GM19023 (cell line): ENCODE data around the gene MIOX.
A peak's percentile ranks its signal among the peaks of the same experiment; 100 is the strongest.
"Not testable (repeated sequence)": the region's sequence is repeated elsewhere in the genome, so short reads cannot be mapped to it uniquely, and the experiment has no call there.

Experiments used
- ATAC-seq: cut with Tn5 transposase; IDR thresholded peaks from one replicate; pipeline ENCODE4 v1.9.1; 2021; ENCODE audit warnings: mild to moderate bottlenecking, moderate library complexity; ENCODE audit not compliant: unreplicated experiment

The MIOX gene

DNA sequence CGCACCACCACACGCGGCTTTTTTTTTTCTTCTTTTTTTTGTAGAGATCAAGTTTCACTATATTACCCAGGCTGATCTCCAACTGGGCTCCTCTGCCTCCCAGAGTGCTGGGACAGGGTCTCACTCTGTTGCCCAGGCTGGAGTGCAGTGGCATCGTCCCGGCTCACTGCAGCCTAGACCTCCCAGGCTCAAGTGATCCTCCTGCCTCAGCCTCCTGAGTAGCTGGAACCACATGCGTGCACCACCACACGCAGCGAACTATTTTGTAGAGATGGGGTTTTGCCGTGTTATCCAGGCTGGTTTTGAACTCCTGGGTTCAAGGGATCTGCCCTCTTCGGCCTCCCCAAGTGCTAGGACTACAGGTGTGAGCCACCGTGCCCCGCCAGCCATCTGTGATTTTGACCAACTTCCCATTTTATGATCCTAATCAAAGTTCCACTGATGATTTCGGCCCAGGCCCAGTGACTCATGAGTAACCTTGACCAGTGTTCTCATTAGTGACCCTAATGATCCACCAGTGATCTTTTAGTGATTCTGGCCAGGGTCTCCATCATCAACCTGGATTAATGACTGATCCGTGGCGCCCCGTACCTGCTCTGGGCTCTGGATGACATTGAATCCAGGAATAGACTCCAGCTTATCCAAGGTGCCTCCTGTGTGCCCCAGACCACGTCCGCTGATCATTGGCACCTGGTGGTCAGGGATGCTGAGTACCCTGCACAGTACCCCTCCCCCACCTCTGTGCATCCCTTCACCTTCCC lies 41.4 kb downstream of the MIOX start:
- no peak for ATAC-seq

- no peak for ATAC-seq
These were observed 42.2 kb downstream of the MIOX start for GRCh38 chr22:50528682-50529415.

DNA sequence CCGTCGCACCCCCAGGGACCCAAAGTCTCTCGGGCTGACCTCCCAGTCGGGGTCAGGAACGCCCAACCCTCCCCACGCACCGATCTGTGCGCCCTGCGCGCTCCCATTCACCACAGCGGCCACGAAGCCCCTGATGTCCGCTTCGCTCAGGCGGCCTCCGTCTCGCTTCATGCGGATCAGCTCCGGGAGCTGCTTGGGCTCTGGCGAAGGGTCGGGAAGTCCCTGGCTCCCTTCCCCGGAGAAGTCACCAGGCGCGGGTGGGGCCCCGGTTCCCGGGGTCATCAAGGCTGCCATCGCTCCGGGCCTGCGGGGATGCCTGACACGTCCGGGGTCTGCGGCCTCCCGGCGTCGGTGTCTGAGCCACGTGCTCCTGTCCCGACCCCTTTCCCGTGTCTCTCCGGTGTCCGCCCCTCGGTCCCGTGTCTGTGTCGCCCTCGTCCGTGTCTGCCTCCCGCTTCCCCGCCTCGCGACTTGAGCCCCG lies 42.8 kb downstream of the MIOX start:
- no peak for ATAC-seq

DNA sequence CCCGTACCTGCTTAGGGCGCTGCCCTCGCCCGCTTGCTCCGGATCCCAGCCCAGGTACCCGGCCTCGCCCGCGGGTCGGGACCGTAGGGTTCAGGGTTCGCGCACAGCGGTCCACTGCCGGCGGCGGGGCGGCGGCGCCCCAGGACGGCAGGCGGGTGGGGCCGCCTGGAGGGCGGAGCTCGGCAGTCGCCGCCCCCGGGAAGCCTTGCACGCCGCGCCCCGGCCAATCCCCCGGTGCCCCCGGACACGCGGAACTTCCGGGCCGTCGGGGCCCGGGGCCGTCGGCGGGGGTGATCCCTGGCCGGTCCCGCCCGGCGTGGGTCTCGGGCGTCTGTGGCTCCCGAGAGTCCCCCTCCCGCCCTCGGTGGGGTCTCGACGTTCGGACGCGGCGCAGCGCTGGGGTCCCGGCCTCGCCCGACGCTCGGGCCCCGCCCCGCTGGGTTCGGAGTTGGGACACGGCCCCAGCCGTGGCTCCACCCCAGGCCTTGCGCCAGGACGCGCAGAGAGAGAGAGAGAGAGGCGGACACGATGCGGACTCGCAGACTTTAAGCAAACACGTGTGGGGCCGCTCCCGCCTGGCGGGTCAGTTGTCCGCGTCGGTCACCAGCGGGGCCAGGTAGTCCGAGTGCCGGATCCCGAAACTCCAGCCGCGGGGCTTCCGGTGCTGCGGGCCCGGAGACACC lies 43.4 kb downstream of the MIOX start, which contains the start of gene TYMP:
Gene TYMP (minus strand): TSS at position 116 of the 683 bp plus-strand sequence. CDS start 303 bp downstream, outside the sequence.
- ATAC-seq: peak; percentile 25

DNA sequence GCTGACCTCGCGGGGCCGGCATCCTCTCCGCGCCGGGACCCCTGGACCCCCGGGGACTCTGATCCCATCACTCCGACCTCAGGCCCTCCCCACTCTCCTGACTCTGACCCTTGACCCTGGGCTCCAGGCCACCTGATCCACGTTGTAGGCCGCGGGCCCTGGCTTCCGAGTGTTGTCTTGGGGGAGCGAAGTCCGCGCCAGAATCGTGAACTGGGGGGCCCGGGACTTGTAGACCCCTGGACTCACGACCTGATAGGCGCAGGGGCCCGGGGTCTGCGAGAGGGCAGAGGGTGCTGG lies 43.9 kb downstream of the MIOX start:
- no peak for ATAC-seq

GRCh38 chr22:50530877-50531545 lies 44.4 kb downstream of the MIOX start:
- ATAC-seq: no peak

DNA sequence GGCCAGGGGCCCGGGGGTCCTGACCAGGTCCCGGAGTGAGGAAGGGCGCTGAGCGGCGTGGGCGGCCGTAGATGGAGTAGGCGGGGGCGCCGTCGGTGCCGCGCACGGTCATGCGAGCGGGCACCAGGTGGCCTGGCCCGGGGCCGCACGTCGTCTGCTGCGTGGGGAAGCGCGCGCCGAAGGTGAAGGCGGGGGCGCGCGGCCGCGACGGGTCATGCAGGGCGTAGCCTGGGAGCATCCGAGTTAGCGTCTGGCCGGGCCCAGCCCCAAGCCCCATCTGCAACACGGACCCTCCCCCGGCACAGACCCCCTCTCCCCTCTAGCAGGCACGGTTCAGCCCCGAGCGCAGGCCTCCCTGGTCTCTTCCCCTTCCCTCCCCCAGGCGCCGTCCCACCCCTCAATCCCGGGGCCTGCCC lies 44.9 kb downstream of the MIOX start:
- ATAC-seq: peak; percentile 31

DNA sequence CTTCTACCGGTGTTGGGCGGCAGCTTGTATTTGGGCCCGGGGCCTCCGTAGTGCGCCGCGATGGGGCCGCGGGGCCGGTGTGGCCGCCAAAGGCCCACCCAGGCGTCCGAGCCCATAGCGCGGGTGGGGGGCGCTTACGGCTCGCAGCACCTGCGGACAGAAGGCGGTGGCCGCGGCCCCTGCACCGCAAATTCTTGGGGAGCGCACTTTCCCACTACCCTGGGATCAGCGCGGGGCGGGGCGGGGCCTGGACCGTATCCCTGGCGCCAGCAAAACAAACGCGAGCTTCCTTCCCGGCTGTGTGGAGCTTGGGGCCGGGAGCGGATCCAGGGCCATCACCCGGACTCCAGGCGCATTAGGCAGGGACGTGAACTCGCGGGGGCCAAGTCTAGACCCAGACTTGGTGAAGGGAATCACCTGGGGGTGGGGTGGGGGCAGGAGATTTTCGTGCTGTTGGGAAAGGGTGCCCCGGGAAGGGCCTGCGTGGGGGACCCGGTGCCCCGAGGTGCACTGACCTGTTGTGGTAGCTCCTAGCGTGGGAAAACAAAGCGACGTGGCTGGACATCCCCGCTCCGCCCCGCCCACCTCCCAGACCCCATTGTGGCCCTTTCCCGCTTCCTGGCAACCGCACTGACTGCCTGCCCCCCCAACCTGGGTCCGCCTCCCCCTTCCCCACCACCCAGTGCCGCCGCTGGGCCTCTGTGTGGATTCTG lies 45.5 kb downstream of the MIOX start:
- no peak for ATAC-seq

GRCh38 chr22:50532824-50533796 lies 46.5 kb downstream of the MIOX start:
- ATAC-seq: no peak

DNA sequence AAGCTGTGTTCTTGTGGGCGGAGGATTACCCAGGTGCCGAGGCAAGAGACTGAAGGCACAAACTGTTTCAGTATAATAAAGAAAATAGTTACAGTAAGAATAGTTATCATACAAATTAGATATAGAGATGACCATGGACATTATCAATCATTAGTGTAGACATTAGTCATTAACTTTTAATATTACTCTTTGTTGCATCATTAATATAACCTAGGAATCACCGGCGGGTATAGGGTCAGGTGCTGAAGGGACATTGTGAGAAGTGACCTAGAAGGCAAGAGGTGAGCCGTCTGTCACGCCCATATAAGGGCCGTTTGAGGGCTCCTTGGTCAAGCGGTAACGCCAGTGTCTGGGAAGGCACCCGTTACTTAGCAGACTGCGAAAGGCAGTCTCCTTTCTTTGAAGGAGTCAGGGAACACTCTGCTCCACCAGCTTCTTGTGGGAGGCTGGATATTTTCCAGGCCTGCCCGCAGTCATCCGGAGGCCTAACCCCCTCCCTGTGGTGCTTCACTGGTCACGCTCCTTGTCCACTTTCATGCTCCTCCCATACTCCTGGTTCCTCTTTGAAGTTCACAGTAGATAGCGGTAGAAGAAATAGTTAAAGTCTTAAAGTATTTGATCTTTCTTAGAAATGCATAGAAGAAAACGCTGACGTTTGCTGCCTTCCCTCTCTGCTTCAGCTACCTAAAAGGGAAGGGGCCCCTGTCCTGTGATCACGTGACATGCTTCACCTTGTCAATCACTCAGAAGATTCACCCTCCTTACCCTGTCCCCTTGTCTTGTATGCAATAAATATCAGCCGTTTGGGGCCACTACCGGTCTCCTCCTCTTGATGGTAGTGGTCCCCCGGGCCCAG lies 47.4 kb downstream of the MIOX start:
- not testable (repeated sequence) for ATAC-seq

- no peak for ATAC-seq
These were observed 48.5 kb downstream of the MIOX start for GRCh38 chr22:50535113-50535512.

GRCh38 chr22:50536226-50536625 lies 49.6 kb downstream of the MIOX start:
- no peak for ATAC-seq

GRCh38 chr22:50537765-50538164 lies 51.1 kb downstream of the MIOX start:
- ATAC-seq: no peak
